Stimulated activated CD8-positive, alpha-beta memory T cell treated with anti-CD3 and anti-CD28 coated beads, Interleukin-7, amount 100 ng/mL, for 24 hours (primary cell): ENCODE measurements around the gene EPRS1.
"Not testable (repeated sequence)": the region's sequence is repeated elsewhere in the genome, so short reads cannot be mapped to it uniquely, and the experiment has no call there.

Experiments used
- DNase-seq: peaks from one replicate; pipeline ENCODE4 v3.0.0-alpha.2; 2020; ENCODE audit warnings: low read depth

Gene EPRS1

DNA sequence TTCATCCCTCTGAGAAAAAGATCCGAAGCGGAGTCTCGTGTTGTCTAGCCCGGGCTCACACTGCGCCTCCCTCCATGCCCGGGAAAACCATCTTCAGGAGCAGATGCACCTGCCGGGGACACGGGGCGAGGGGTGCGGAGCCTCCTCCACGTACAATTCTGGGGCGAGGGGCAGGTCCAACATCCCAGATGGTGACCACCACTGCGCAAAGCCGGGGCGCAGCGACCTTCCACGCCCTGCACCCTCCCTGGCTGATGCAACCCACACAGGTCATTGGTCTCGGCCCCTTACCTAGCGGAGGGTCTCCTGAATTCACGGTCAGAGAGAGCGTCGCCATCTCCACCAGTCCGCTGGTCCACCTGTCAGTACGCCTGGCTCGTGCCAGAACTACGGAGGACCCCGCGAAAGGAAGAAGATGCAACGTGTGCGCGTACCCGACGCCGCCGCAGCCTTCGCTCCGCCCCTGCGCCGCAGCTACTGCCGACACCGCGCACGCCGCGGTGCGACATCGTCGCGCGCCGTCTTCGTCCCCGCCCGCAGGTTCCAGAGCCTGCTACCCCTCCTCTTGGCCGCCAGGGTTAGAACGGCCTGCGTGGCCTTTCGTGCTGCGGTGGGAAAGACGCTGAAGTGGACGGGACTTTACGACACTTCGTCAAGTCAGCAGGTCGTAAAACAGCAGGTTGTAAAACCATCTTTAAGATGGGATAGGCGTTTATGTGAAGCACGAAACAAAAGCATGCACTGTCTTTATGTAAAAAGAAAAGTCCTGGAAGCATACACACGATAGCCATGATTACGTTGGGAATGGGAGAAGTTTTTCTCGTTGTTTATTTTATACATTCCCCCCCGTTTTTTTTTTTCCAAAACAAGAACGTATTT, at the start of gene EPRS1:
TSS of gene EPRS1 (minus strand) at position 454 of the 879 bp plus-strand sequence. CDS start at position 337, 117 bp downstream.
- peak; percentile 84 for DNase-seq

DNA sequence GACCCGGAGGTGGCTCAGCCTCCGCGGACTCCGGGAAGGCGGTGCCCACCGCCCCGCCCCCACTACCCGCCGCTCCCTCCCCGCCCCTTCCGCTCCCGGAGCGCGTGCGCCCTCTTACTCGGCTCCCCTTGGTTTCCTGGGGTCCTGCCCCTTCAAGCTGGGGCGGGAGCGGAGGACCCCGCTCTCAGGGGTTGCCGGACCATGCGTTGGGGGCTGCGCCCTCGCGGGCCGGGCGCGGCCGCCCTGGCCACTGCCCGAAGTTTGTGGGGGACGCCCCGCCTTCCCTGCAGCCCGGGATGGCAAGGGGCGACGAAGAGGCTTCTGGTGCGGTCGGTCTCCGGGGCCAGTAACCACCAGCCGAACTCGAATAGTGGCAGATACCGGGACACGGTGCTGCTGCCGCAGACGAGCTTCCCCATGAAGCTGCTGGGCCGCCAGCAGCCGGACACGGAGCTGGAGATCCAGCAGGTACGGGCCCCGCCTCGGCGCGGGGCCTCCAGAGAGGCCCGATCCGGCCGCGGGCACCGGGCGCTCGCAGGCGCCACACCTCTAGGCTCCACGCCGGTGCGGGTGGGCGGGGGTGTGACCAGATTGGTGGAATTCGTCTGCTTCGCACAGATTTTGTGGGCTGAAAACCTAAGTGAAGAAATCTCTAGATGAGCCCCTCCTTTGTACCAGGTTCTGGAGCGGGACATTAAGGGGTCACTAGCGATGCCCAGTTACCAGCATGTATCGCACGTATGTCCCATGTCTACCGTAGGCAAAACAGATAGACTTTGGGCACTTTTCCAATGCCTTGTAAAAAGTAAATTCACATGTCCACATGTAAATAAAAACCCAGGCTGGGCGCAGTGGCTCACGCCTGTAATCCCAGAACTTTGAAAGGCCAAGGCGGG, 48.0 kb upstream of the EPRS1 start, which contains the start of gene IARS2:
TSS of gene IARS2 (plus strand) at position 117 of the 896 bp plus-strand sequence. CDS start at position 202, 85 bp downstream.
- DNase-seq = peak; percentile 89

DNA sequence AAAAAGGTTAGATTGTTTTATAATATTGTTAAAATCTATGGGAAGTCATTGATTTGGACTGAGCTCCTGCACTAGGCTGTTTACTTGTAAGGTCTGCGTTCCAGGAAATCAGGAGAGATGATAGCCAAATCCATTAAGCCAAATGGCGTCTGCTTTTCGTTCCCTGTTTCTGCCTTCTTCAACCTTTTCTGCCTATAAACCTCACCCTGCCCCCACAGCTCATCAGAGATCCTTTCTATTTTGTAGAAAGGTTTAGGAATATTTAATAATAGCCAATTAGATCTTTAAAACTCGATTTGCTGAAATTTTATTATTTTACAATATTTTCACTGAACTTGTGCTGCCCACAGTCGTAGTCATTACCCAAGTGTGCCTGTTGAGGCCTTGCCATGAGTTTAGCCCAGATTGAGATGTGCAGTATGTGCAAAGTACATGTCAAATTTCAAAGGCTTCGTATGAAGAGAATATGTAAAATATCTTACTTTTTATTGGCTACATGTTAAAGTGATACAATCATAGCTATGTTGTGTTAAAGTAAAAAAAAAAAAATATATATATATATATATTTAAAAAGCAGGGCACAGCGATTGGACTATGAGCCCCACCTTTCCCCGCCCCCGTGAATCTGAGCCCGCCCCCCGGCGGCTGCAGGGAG, 47.2 kb upstream of the EPRS1 start:
- DNase-seq = no peak

DNA sequence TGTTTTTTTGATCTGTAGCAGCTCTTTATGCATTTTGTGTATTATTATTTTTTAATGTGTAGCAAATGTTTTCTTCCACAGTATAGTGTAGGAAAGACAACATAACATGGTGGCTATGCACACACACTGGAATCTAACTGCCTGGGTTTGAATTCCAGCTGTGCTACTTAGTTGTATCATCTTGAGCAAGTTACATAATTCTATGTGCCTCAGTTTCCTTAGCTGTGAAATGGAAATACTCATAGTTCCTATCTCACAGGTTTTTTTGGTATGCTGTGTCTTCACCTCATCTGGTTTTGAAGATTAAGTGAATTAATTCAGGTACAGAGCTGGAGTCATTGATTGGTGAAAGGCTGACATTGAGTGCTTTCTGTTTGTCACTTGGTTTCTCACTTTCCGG, 46.4 kb upstream of the EPRS1 start:
- no peak for DNase-seq

DNA sequence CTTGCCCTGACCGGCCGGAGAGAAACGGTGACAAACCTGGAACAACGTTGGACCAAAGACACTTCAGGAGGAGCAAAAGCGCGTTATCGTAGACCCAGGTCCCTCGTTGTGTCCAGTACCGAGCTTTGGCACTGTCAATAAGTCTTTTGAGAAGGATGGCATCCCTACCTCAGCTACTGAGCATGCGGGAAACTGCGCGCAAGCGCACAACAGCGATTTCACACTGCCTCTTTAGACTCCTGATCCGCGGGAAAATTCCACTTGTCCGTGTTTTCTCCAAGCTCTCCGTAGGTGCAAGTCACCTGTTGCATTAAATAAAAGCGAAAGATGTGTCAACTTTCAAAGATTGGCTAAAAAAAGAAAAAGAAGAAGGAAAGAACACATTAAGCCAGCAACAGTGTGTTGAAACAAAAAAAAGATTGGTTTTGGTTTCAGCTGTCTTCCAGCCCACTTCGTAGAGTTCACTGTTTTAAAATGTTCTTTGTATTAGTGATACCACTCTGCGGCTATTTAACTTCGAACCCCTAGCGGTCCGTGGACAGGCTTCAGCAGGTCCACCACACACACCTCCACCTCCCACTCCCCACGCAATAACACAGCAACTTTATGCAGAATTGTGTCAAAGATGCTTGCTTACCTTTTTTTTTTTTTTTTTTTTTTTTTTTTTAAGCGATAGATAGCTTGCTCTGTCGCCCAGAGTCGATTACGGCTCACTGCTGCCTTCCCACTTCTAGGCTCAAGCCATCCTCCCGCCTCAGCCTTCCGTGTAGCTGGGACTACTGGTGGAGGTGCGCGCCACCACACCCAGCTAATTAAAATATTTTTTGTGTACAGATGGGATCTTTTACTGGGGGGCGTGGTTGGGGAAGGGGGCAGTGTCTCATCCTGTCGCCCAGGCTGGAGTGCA, 43.6 kb upstream of the EPRS1 start, which contains the start of gene BPNT1:
TSS of gene BPNT1 (minus strand) at position 139 of the 907 bp plus-strand sequence. CDS start 9,942 bp downstream, outside the sequence.
- peak; percentile 99 for DNase-seq

DNA sequence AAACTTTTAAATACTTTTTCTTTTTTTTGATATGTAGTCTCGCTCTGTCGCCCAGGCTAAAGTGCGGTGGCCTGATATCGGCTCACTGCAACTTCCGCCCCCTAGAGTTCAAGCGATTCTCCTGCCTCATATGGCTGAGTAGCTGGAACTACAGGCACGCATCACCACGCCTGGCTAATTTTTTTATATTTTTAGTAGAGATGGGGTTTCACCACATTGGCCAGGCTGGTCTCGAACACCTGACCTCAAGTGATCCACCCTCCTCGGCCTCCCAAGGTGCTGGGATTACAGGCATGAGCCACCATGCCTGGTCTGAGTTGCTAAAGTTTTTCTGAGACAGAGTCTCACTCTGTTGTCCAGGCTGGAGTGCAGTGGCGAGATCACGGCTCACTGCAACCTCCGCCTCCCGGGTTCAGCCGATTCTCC, 40.0 kb upstream of the EPRS1 start:
- DNase-seq = not testable (repeated sequence)

DNA sequence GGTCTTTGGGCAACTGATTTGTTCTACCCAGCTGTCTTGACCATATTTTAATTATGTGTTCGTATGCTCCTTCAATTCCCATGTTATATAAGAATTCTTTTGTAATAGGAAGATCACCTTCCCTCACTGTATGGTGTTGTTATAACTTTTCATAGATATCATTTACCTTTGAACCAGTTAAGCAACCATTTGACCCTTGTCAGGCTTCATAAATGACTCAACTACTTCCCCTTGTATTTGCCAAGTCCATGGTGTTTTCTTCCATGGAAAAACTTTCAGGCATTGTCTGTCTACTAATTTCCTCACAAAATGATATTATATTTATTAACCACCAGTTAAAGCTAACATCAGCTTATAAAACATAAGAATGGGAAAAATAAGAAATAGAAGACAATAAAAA, 38.2 kb upstream of the EPRS1 start:
- DNase-seq = no peak

DNA sequence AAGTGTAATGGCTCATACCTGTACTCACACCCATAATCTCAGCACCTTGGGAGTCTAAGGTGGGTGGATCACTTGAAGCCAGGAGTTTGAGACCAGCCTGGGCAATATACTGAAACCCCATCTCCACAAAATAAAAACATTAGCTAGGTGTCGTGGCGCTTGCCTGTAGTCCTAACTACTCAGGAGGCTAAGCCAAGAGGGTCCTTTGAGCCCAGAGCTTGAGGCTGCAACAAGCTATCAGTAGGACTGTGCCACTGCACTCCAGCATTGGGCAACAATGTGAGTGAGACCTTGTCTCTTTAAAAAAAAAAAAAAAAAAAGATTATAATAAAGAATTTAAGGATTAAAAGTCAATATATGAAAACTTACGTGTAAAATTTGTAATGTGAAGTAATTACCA, 31.6 kb upstream of the EPRS1 start:
- no peak for DNase-seq

DNA sequence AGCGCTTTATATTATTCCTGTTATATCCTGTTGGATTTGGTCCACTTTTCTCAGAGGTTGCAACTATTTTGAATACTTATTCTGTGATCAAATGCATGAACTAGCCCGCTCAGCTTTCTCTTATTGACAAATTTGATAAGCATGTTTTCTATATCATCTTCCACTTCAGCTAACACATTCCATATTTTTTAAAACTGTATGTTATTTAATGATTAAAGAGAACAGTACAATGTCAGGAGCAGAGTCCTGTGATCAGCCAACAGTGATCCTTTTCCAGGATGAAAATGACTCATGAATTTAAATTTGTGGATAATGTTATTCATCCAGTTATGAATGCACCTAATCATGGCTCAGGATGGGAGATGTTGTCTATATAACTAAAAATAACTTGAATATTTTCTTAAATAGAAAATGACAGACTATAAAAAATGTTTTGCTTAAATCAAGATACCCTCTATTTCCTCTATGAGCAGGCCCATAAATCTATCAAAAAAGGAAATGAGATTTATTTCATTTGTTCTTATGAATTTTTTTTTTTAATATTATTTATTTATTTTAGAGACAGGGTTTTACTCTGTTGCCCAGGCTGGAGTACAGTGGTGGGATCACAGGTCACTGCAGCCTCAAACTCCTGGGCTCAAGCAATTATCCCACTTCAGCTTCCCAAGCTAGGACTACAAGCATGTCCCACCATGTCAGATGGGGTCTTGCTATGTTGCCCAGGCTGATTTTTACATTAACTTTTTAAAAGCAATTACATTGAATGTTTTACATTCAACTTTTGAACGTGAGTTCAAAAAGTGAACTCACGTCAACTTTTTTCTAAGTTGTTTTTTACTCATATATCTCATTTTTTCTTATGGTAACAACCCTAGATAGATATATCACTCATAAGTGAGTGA, 30.8 kb upstream of the EPRS1 start:
- DNase-seq = no peak

DNA sequence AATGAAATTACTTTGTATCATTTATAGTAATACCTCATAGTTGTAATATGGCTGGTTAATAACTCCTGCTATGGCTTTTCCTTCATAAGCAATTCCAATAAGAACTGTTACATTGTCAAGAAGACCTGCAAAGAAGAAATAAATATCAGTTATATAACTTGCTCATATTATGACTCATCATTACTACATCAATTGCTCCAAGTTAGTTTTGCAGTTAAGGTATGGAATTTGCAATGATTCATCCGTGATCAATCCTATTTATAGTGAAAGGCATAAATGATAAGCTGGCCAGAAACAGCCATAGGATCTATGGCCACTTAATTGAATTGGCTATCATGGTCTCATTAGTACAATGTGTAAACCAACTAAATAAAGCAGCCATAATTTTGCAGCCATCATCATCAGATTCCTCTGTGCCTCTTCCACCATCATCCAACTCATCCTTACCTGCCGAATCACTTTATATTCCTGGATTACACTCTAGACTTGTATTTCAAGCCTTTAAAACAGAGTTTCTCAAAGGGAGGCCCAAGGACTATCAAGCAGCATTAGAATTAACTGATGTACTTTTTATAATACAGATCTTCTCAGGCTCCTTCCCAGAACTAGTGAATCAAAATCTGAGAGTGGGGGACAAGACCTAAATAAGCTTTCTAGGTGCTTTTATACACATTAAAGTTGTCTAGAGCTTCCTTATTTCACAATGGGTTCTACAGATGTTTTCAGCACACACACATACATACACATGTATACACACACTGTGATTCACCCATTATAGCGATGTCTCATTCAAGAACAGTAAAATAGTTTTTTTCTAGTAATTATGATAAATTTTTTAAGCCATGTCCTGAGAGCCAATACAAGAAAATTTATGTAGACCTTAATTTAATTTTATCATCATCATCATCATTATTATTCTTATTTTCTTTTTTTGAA, 21.2 kb upstream of the EPRS1 start:
- DNase-seq = no peak

DNA sequence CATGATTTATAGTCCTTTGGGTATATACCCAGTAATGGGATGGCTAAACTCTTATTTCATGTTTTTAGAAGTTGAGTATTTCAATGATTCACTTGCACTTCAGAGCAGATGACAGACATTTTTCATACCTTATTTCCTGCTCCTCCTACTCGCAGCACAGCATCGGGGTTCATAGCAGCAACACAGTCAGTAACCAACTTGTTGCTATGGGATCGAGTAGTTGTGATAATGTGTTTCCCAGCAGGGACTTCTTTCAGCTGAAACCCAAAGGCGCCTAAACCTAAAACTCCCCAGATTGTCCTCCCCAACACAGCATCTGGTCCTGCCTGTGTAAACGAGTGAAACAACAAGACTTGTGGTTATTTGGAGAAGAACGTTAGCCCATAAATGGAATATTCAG, 16.3 kb upstream of the EPRS1 start:
- DNase-seq = no peak

DNA sequence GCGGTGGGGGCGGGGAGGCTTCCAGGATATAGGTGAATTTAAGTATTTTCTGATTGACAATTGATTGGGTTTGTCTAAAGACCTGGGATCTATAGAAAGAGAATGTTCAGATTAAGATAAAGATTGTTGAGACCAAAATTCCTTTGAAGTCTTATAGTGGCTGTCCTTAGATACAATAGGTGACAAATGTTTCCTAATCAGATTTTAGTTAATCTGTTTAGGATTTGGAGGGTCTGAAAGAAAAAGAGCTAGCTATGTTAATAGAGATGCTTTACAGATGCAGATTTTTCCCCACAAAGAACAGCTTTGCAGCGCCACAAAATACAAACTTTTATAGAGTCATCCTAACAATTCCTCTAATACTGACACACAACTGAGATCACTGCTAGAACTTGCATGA, 14.6 kb upstream of the EPRS1 start:
- DNase-seq = no peak

DNA sequence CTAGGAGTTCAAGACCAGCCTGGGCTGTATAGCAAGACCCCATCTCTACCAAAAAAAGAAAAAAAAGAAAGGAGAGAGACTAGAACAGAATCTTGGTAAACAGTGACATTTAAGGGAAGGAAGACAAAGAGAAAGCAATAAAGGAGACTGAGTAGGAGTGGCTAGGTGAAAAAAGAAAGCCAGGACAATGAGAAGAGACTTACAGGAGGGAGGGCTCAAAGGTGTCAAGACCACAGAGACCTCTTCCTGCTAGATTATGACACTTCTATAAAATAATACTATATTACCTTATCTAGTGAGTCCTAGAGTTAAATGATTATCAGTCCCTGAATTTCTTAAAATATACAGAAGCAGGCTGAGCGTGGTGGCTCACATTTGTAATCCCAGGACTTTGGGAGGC, 10.1 kb upstream of the EPRS1 start:
- DNase-seq = no peak

DNA sequence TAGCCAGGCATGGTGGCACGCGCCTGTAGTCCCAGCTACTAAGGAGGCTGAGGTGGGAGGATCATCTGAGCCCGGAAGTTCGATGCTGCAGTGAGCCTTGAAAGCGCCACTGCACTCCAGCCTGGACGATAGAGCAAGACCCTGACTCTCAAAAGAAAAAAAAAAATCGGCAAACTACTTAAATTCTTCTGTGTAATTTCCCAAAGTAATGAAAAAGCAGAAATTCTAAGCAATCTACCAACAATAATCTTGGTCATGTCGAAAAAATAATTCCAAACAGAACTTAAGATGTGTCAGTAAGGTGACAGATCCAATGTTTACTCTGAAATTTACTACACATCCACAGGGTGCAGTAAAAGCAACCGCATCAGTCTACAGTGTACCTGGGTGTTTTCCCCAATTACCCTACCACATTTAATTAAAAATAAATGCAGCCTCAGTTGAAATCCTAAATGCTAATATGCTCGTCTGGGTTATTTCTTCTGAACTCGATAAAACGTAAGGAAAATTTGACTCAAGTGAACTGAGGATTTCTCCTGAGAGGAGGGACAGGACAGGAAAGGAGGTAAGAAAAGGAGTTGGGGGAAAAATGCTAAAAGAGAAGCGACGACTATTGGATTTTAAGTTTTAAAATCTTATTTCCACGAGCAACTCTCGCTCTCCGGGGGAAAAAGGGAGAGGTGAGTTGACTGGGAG, 801 bp downstream of the EPRS1 start:
- no peak for DNase-seq

DNA sequence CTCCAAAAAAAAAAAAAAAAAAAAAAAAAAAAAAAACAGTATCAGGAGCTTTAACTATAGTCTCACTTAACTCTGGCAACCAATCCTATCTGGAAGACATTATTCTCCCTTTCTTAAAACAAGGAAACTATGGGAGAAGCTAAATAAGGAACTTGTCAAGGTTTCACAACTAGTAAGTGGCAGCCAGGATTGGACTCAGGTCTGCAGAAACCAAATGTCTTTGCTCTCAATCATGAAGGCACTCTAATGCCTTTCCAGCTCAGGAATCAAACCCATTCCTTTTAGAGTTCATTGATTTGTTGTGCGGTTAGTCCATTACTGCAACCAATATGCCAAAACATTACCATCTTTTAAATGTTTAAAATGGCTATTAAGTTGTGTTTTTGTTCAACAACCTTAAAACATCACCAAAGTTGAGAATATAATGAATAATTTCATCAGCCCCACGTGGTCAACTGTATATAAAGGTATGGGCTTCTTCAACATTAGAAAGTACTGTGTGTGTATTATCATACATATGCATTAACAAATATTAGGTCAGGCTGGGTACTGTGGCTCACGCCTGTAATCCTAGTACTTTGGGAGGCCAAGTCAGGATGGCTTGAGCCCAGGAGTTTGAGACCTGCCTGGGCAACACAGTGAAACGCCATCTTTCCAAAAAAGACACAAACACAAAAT, 1.5 kb downstream of the EPRS1 start:
- no peak for DNase-seq

DNA sequence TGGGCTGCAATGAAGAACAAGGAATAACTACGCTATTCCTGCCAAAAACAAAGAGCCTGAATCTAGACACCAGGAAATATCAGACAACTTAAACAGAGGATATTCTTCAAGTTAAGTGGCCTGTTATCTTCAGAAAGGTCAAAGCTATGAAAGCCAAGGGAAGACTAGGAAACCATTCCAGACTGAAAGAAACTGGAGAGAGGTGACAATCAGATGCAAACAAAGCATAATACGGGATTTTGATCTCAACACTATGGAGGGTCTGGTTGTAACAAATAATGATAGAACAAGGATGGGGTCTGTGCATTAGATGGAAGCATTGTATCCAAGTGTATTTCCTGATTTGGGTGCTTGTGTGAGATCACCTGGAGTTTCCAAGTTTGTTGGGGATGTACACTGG, 2.7 kb downstream of the EPRS1 start:
- DNase-seq = no peak

DNA sequence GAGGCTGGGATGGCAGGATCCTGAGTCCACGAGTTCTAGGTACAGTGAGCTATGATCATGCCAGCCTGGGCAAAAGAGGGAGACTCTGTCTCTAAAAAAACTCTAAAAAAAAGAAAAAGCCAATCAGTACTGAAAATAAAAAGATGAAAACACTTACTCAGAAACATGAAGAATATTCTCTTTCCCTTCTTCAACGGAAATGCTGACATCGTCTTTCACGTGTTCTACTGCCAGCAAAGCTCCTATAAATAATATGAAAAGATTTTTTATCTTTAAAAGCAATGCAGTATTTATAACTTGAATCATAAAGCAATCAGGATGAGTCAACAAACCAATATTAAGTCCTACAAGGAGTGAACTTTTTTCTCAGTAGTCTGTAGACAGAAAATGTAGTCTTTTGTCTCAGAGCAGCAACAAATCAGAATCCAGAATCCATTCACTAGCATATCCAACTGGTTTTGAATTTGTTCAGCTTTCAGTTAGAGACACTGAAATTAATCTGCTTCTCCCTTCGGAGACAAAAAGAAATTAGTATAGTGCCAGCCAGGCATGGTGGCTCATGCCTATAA, 6.2 kb downstream of the EPRS1 start:
- no peak for DNase-seq
